Lung (tissue), 12 donors: ENCODE results near the gene MBL2. TPM values are rescaled to one million over a fixed set of nuclear protein-coding genes. Genes with fewer than 3 reads are reported as not detected.

Source experiments
- ATAC-seq: fragments of 200-7000 bp; cut with Tn5 transposase; one replicate; pipeline ENCODE4 v1.9.1; 2020; ENCODE audit warnings: moderate number of reproducible peaks; ENCODE audit not compliant: insufficient read depth, low FRiP score
- DNase-seq, 3 donors: peaks; one replicate each; pipeline ENCODE4 v3.0.0-alpha.2; 2013 to 2017
- H3K27ac ChIP-seq, 2 donors: one replicate each; pipeline ENCODE4 v1.5.1; 2013; ENCODE audit warnings: mild to moderate bottlenecking in 2 of 2, moderate library complexity in 2 of 2, control low read depth in 1 of 2, inconsistent platforms in 1 of 2, low read depth in 1 of 2, low read length in 1 of 2
- H3K27me3 ChIP-seq, 3 donors: one replicate each; pipeline ENCODE4 v1.5.1; 2013; ENCODE audit warnings: low read length in 2 of 3; ENCODE audit not compliant: control insufficient read depth in 3 of 3, insufficient read depth in 3 of 3
- H3K36me3 ChIP-seq, 4 donors: one replicate each; pipeline ENCODE4 v1.5.1; 2013; ENCODE audit warnings: low read length in 4 of 4, mild to moderate bottlenecking in 1 of 4, moderate library complexity in 1 of 4; ENCODE audit not compliant: control insufficient read depth in 4 of 4, insufficient read depth in 4 of 4
- H3K4me1 ChIP-seq, 5 donors: one replicate each; pipeline ENCODE4 v1.5.1; 2013; ENCODE audit warnings: low read length in 5 of 5, mild to moderate bottlenecking in 2 of 5, moderate library complexity in 1 of 5; ENCODE audit not compliant: control insufficient read depth in 5 of 5, insufficient read depth in 5 of 5
- H3K4me3 ChIP-seq: one replicate; pipeline ENCODE4 v1.5.1; 2013; ENCODE audit warnings: mild to moderate bottlenecking, control low read depth, moderate library complexity
- H3K9ac ChIP-seq, 2 donors: one replicate each; pipeline ENCODE4 v1.5.1; 2013; ENCODE audit warnings: low read length in 2 of 2, control low read depth in 1 of 2; ENCODE audit not compliant: insufficient read depth in 1 of 2
- H3K9me3 ChIP-seq, 4 donors: one replicate each; pipeline ENCODE4 v1.5.1; 2013; ENCODE audit warnings: low read length in 3 of 4, mild to moderate bottlenecking in 1 of 4, moderate library complexity in 1 of 4; ENCODE audit not compliant: control insufficient read depth in 4 of 4, insufficient read depth in 3 of 4
- CTCF ChIP-seq: IDR thresholded peaks from 2 replicates; pipeline ENCODE4 v1.5.1; 2012; ENCODE audit warnings: mild to moderate bottlenecking; ENCODE audit errors: control extremely low read depth, extremely low read depth
- WGBS, 2 donors: extraction: QIAGEN DNeasy Blood & Tissue Kit; methylation state at CpG; one replicate each; pipeline ENCODE4 v1.1.7; 2013; 5-methylcytosine and 5-hydroxymethylcytosine counted together
- polyA plus RNA-seq, 2 donors: library from polyadenylated mRNA; stranded (reverse); fragments of 200-250 nt; gene quantifications; one replicate each; pipeline ENCODE4 v1.2.1, GENCODE V29; 2013
- total RNA-seq, 2 donors: library from RNA; depleted of rRNA in 1 of 2; stranded (reverse); fragments of >200 nt in 1 of 2; gene quantifications; one replicate each; pipeline ENCODE4 v1.2.1, GENCODE V29; 2014 to 2021
- donor health status: control.
- donor health status: control.
- donor health status: Bipolar disorder and iron deficiency.
- donor health status: healthy.
- donor health status: DM: yes; HTN: yes; CAD: no.

The MBL2 gene
- total and polyA plus RNA-seq, 4 donors: 0.06 TPM; not detected in 3

DNA sequence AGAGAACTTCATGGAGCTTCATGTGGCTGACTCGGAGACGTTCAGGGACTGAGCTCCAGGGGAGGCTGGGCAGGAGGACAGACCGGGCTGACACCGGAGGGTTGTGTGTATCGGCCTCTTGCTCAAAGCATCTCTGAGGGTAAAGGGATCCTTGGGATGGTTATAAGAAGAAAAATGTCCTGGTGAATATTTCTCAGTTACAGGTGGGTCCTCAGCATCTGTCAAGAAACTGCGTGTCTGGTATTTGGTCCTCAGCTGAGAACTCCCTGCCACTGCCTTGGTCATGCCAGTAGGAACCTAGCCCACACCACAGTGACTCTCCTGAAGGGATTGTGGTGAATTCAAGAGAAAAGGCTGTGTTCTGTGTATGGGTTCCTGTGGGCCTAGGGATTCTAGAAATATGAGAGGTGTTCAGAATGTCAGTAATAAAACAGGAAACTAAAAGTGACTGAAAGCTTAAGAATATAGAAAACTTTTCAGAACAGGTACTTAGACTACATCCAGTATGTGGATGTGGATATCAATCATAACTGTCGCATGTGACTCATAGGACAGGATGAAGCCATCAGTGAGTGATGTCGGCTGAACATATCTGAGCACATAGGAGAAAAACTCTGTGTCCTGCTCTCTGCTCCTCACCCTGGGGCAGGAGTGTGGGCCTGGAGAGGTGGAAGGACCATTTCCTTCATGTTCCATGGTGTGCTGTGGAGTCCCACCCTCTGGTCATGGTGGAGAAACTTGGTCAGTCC is 28.4 kb downstream of the MBL2 start:
- Histone ChIP-seq H3K4me1 (no peaks in the 10 kb centered on the region), H3K4me3 (no peak overlapping the region), H3K9me3 (peaks cover 0 to 4% (median 0%) of the 10 kb centered on the region in 4 donors), H3K36me3 (no peaks in the 10 kb centered on the region), H3K27me3 (no peaks in the 10 kb centered on the region), H3K9ac (no peak overlapping the region), H3K27ac (no peak overlapping the region)
- no peak for TF ChIP-seq CTCF
- no peak for DNase-seq
- no peak for ATAC-seq
- 78 to 93% methylated on average over 8 of the region's 8 CpGs for WGBS, 2 donors

DNA sequence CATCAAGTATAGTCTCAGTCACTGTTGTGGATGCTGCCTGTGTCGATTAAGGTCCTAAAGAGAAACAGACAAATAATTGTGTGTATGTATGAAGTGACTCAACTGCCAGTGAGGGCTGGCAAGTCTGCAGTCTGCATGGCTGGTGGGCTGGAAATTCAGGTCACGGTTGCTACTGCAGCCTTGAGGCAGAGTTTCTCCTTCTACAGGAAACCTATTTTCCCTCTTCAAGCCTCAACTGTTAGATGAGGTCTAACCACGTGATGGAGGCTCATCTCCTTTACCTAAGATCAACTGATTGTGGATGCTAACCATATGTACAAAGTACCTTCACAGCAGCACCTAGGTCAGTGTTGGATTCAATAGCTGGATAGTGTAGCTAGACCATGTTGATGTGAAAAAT is 29.9 kb downstream of the MBL2 start:
- no peaks in the 10 kb centered on the region for H3K4me1 ChIP-seq
- H3K27ac ChIP-seq: no peak overlapping the region
- no peak for TF ChIP-seq CTCF
- WGBS, 2 donors: 54 to 66% methylated on average over 3 of the region's 3 CpGs
- no peak overlapping the region for H3K9ac ChIP-seq
- H3K36me3 ChIP-seq: no peaks in the 10 kb centered on the region
- peaks cover 0 to 1% (median 0%) of the 10 kb centered on the region in 4 donors for H3K9me3 ChIP-seq
- no peak for DNase-seq
- ATAC-seq: no peak
- H3K4me3 ChIP-seq: no peak overlapping the region
- no peaks in the 10 kb centered on the region for H3K27me3 ChIP-seq

GRCh38 chr10:52741851-52742250 is 30.7 kb downstream of the MBL2 start:
- DNase-seq (no peak), ATAC-seq (no peak)
- H3K27me3 ChIP-seq: no peaks in the 10 kb centered on the region
- TF ChIP-seq CTCF: no peak
- WGBS, 2 donors: 84 to 87% methylated on average over 2 of the region's 2 CpGs
- no peak overlapping the region for H3K9ac ChIP-seq
- no peaks in the 10 kb centered on the region for H3K36me3 ChIP-seq
- peaks cover 0 to 1% (median 0%) of the 10 kb centered on the region in 4 donors for H3K9me3 ChIP-seq
- no peak overlapping the region for H3K4me3 ChIP-seq
- H3K4me1 ChIP-seq: no peaks in the 10 kb centered on the region
- H3K27ac ChIP-seq: no peak overlapping the region
